NT2/D1 (cell line): Measurements from ENCODE around the gene PHYKPL.

ENCODE experiments used
- SUZ12 ChIP-seq: IDR thresholded peaks from 2 replicates; pipeline ENCODE4 v1.6.1; 2011; ENCODE audit not compliant: insufficient read length, insufficient read depth; ENCODE audit errors: extremely low read depth
- ZNF274 ChIP-seq: IDR thresholded peaks from 2 replicates; pipeline ENCODE4 v1.6.1; 2011; ENCODE audit warnings: mild to moderate bottlenecking, low read depth, low read length

- TF ChIP-seq ZNF274: no peak
- no peak for TF ChIP-seq SUZ12
Observed at GRCh38 chr5:178249191-178249989, 16.8 kb upstream of the PHYKPL start.
